ENCODE data around the gene KCND1.
"Not testable (repeated sequence)": the region's sequence is repeated elsewhere in the genome, so short reads cannot be mapped to it uniquely, and the experiment has no call there.

KCND1 gene

GRCh38 chrX:48983896-48984295 lies 12.3 kb upstream of the KCND1 start:
- Mint-ChIP-seq H3K36me3 (ENCODE audit: low read depth) (peaks cover 32% of the 10 kb centered on the region), H3K4me1 (ENCODE audit: low read depth) (no peaks in the 10 kb centered on the region), H3K9me3 (no peaks in the 10 kb centered on the region), H3K4me3 (no peak overlapping the region), H3K27ac (no peak overlapping the region), H3K27me3 (ENCODE audit: low read depth) (no peaks in the 10 kb centered on the region)

DNA sequence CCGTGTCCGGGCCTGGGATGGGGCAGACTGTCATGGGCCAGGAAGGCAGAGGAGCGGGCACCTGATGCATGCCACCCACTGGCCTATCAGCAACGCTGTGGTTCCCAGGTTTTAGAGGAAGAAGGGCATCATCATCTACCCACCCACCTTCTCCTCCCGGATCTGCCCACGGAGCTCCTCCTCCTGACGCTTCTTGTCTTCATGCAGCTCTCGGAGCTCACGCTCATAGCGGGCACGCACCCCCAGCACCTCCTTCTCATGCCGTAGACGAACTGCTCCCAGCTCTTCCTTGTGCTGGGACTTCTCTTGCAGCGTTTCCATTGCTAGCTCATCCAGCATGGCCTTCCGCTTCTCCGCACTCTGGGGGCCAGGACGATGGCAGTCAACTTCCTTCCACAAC lies 11.4 kb upstream of the KCND1 start:
- Mint-ChIP-seq H3K4me3 (no peak overlapping the region), H3K27me3 (ENCODE audit: low read depth) (no peaks in the 10 kb centered on the region), H3K4me1 (ENCODE audit: low read depth) (no peaks in the 10 kb centered on the region), H3K36me3 (ENCODE audit: low read depth) (peaks cover 28% of the 10 kb centered on the region), H3K9me3 (no peaks in the 10 kb centered on the region), H3K27ac (no peak overlapping the region)

GRCh38 chrX:48981178-48981577 lies 9.5 kb upstream of the KCND1 start:
- H3K4me1 Mint-ChIP-seq (ENCODE audit: low read depth) = peaks cover 4% of the 10 kb centered on the region
- peaks cover 36% of the 10 kb centered on the region for H3K36me3 Mint-ChIP-seq (ENCODE audit: low read depth)
- no peak overlapping the region for H3K4me3 Mint-ChIP-seq
- no peak overlapping the region for H3K27ac Mint-ChIP-seq
- no peaks in the 10 kb centered on the region for H3K27me3 Mint-ChIP-seq (ENCODE audit: low read depth)
- H3K9me3 Mint-ChIP-seq = no peaks in the 10 kb centered on the region

DNA sequence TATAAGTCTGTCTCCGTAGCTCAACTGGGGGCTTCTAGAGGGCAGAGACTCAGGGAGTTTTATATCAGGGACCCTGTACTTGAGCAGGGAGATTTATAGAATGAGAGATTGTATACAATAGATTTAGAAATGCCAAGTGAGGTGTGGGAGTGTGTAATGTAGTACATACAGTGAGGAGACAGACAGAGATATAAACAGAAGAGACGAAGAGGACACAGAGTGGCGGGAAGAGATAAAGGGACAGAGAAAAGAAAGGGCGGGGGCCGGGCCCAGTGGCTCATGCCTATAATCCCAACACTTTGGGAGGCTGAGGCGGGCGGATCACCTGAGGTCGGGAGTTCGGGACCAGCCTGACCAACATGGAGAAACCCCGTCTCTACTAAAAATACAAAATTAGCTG lies 8.7 kb upstream of the KCND1 start:
- H3K9me3 Mint-ChIP-seq; H3K4me3 Mint-ChIP-seq; H3K4me1 Mint-ChIP-seq (ENCODE audit: low read depth); H3K27ac Mint-ChIP-seq; H3K27me3 Mint-ChIP-seq (ENCODE audit: low read depth): not testable (repeated sequence)
- H3K36me3 Mint-ChIP-seq (ENCODE audit: low read depth) = peaks cover 37% of the 10 kb centered on the region

GRCh38 chrX:48978226-48978625 lies 6.6 kb upstream of the KCND1 start:
- Mint-ChIP-seq H3K4me1 (ENCODE audit: low read depth) (peaks cover 6% of the 10 kb centered on the region), H3K27ac (no peak overlapping the region), H3K36me3 (ENCODE audit: low read depth) (peaks cover 31% of the 10 kb centered on the region), H3K27me3 (ENCODE audit: low read depth) (no peaks in the 10 kb centered on the region), H3K4me3 (no peak overlapping the region), H3K9me3 (no peaks in the 10 kb centered on the region)

DNA sequence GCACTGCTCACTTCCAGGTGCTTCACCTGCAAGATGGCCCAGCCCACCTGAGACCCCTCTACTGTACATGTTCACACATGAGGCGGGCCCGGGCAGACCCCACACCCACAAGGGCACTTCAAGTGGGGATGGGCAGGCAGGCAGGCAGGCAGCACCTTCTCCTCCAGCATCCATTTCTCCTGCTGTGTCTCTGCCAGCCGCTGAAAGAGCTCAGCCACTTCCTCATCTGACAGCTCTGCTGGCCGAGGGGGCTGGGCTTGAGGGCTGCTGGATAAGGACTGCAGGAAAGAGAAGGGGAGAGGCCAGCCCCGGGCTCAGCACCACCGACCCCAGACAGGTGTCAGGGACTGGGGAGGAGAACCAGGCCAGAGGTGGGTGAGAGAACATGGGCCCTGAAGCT lies 4.4 kb upstream of the KCND1 start:
- peaks cover 35% of the 10 kb centered on the region for H3K36me3 Mint-ChIP-seq (ENCODE audit: low read depth)
- H3K27ac Mint-ChIP-seq = no peak overlapping the region

GRCh38 chrX:48975541-48975940 lies 3.9 kb upstream of the KCND1 start:
- Mint-ChIP-seq H3K4me3 (no peak overlapping the region), H3K9me3 (no peaks in the 10 kb centered on the region), H3K4me1 (ENCODE audit: low read depth) (peaks cover 20% of the 10 kb centered on the region), H3K27me3 (ENCODE audit: low read depth) (no peaks in the 10 kb centered on the region), H3K36me3 (ENCODE audit: low read depth) (peaks cover 32% of the 10 kb centered on the region), H3K27ac (peak overlapping the region; percentile 2)

More for the DNA sequence above, 4.4 kb upstream of the KCND1 start:
- no peaks in the 10 kb centered on the region for H3K9me3 Mint-ChIP-seq
- no peak overlapping the region for H3K4me3 Mint-ChIP-seq
- H3K4me1 Mint-ChIP-seq (ENCODE audit: low read depth) = peaks cover 17% of the 10 kb centered on the region
- H3K27me3 Mint-ChIP-seq (ENCODE audit: low read depth) = no peaks in the 10 kb centered on the region

DNA sequence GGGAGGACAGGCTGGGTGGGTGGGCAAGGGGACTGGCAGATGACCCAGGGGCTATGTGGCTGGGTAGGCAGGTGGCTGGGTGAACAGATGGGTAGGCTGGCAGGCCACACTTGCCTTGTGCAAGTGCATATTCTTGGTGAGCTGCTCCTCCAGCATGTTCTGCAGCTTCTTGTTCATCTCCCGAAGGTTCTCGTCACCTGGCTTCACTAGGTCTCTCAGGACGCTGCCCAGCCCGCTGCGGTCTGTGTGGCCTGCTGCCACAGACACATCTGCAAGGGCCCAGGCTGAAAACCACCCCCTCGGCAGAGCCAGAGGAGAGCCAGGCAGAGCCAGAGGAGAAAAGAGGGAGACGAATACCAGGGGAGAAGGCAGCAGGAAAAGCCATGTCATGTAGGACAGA lies 3.4 kb upstream of the KCND1 start:
- Mint-ChIP-seq H3K4me3 (no peak overlapping the region), H3K4me1 (ENCODE audit: low read depth) (peaks cover 22% of the 10 kb centered on the region), H3K27ac (no peak overlapping the region), H3K36me3 (ENCODE audit: low read depth) (peaks cover 30% of the 10 kb centered on the region), H3K27me3 (ENCODE audit: low read depth) (no peaks in the 10 kb centered on the region), H3K9me3 (no peaks in the 10 kb centered on the region)

- H3K4me1 Mint-ChIP-seq (ENCODE audit: low read depth) = peaks cover 22% of the 10 kb centered on the region
- no peaks in the 10 kb centered on the region for H3K27me3 Mint-ChIP-seq (ENCODE audit: low read depth)
- H3K9me3 Mint-ChIP-seq = no peaks in the 10 kb centered on the region
- peaks cover 30% of the 10 kb centered on the region for H3K36me3 Mint-ChIP-seq (ENCODE audit: low read depth)
- no peak overlapping the region for H3K4me3 Mint-ChIP-seq
- peak overlapping the region; percentile 79 for H3K27ac Mint-ChIP-seq
Measured at GRCh38 chrX:48974574-48974973, 2.9 kb upstream of the KCND1 start.

DNA sequence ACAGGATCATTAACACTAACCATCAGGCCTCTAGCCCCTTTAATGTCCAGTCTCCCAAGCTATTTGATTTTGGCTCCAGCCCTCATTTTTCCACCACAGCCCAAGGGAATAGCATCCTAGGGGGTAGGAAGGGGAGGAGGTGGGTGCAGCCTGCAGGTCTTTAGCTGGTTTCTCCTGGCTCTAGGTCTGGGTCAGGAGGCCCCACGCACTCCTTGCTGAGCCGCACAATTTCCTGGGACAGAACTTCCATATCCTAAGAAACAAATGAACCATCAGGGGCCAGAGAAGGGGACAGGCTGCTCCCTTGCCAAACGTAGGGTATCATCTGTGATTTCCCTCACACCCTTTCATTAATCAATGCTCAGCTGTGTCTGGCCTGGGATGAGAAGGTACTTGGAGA lies 2.4 kb upstream of the KCND1 start:
- H3K9me3 Mint-ChIP-seq = no peaks in the 10 kb centered on the region
- H3K27me3 Mint-ChIP-seq (ENCODE audit: low read depth) = no peaks in the 10 kb centered on the region
- peaks cover 30% of the 10 kb centered on the region for H3K36me3 Mint-ChIP-seq (ENCODE audit: low read depth)
- H3K4me3 Mint-ChIP-seq = no peak overlapping the region
- H3K4me1 Mint-ChIP-seq (ENCODE audit: low read depth) = peaks cover 22% of the 10 kb centered on the region
- no peak overlapping the region for H3K27ac Mint-ChIP-seq

DNA sequence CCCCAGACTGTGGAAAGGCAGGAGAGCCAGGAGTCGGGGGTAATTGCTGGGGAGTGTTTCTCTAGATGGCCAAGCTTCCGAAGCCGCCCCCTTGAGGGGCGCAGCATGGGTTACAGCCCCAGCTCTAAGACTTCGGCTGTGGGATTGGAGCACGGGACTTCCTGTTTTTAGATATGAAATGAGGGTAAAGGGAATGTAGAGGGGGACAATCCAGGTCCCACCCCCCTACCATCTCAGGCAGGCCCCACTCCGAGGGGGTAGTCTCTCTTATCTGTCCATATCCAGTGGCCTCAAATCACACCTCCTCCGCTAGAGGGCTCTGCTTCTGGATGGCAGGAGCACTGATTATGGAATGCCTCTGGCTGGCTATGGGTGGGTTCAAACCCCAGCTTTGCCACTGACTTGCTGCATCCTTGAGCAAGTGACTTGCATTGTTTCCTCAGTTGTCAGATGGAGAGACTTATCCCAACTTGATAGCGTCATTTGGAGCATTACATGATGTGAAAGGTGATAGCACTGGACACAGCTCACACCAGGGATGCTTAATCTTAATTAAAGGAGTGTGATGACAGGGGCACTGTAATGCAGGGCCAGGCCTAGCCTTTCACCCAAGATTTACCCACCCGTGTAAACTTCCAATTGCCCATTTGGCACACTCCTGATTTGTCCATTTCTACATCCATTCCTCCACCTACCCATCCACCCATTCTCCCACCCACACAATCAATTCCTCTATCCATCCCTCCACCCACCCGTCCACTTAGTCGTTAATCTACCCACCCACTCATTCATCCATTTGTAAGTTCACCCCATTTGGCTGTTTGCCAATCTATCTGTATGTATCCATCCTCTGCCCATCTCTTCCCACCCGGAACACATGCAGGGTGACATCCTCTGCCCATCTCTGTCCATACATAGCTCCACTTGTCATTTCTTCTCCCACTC lies 848 bp upstream of the KCND1 start:
- Mint-ChIP-seq H3K4me1 (ENCODE audit: low read depth) (peaks cover 22% of the 10 kb centered on the region), H3K36me3 (ENCODE audit: low read depth) (peaks cover 19% of the 10 kb centered on the region), H3K27me3 (ENCODE audit: low read depth) (no peaks in the 10 kb centered on the region), H3K27ac (no peak overlapping the region), H3K9me3 (no peaks in the 10 kb centered on the region), H3K4me3 (no peak overlapping the region)

DNA sequence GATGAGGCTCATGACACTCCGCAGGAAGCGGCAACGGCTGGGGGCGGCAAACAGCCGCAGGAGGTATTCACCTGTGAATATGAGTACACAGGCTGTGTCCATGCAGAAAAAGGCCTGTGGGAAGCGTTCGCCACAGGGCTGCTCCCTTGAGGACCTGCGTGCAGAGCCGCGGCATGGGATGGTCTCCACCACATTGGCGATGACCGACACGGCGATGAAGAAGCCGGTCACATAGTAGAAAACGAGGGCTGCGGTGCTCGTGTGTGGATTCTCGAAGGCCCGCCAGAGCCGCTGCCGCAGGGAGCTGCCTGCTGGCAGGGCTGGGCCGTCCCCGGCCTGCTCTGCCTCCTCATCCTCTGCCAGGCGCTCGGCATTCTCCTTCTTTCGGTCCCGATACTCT lies 2.2 kb downstream of the KCND1 start:
- Mint-ChIP-seq H3K9me3 (no peaks in the 10 kb centered on the region), H3K4me1 (ENCODE audit: low read depth) (peaks cover 17% of the 10 kb centered on the region), H3K36me3 (ENCODE audit: low read depth) (peaks cover 8% of the 10 kb centered on the region), H3K27me3 (ENCODE audit: low read depth) (no peaks in the 10 kb centered on the region), H3K27ac (no peak overlapping the region), H3K4me3 (no peak overlapping the region)

DNA sequence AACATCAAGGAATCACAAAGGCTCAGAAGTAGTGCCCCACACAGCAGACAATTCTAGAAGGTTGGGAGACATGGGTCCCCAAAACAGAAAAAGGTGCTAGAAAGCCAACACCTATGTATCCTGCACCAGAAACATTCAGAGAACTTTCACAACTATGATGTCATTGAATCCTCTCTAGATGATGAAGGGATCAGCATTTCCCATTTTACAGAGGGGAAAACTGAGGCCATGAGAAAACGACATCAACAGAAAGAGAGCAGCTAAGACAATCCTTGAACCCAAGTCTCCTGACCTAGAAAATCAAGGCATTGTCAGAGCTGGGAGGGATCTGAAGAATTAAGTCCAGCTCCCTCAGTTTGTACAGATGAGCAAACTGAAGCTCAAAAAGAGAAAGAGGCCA lies 3.3 kb downstream of the KCND1 start:
- peaks cover 10% of the 10 kb centered on the region for H3K36me3 Mint-ChIP-seq (ENCODE audit: low read depth)
- peaks cover 19% of the 10 kb centered on the region for H3K4me1 Mint-ChIP-seq (ENCODE audit: low read depth)
- H3K27ac Mint-ChIP-seq = no peak overlapping the region
- H3K9me3 Mint-ChIP-seq = no peaks in the 10 kb centered on the region
- no peak overlapping the region for H3K4me3 Mint-ChIP-seq
- no peaks in the 10 kb centered on the region for H3K27me3 Mint-ChIP-seq (ENCODE audit: low read depth)

GRCh38 chrX:48966796-48967579 lies 4.7 kb downstream of the KCND1 start:
- H3K27ac Mint-ChIP-seq = no peak overlapping the region
- H3K4me1 Mint-ChIP-seq (ENCODE audit: low read depth) = peaks cover 8% of the 10 kb centered on the region
- no peaks in the 10 kb centered on the region for H3K9me3 Mint-ChIP-seq
- no peaks in the 10 kb centered on the region for H3K27me3 Mint-ChIP-seq (ENCODE audit: low read depth)
- H3K4me3 Mint-ChIP-seq = no peak overlapping the region
- H3K36me3 Mint-ChIP-seq (ENCODE audit: low read depth) = peaks cover 7% of the 10 kb centered on the region

DNA sequence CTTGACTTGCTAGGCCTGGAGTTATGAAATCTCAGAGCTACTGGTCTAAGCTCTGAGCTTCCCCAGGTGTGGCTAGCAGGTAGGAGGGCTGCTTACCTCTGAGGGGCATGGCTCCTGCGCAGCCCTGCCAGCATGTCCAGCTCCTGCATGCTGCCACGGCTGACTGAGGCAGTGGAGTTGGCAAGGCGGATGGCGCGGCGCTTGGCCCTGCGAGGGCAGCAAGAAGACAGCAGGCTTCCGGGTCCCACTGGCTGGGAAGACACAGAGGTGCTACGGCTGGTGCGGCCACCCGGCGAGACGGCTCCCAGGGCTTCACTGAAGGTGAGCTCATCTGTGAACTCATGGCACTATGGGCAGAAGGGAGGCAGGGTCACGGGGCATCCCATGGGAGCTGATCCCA lies 5.7 kb downstream of the KCND1 start:
- H3K27me3 Mint-ChIP-seq (ENCODE audit: low read depth) = no peaks in the 10 kb centered on the region
- no peak overlapping the region for H3K4me3 Mint-ChIP-seq
- peaks cover 6% of the 10 kb centered on the region for H3K4me1 Mint-ChIP-seq (ENCODE audit: low read depth)
- H3K36me3 Mint-ChIP-seq (ENCODE audit: low read depth) = peaks cover 9% of the 10 kb centered on the region
- no peaks in the 10 kb centered on the region for H3K9me3 Mint-ChIP-seq
- no peak overlapping the region for H3K27ac Mint-ChIP-seq
